ENCODE results near the gene ADAMTSL2. TPM values are rescaled to one million over a fixed set of nuclear protein-coding genes. Genes with fewer than 3 reads are reported as not detected.

The ADAMTSL2 gene
- total and polyA plus RNA-seq, 4 donors, result 1.8 to 18.2 (median 7.7) TPM

DNA sequence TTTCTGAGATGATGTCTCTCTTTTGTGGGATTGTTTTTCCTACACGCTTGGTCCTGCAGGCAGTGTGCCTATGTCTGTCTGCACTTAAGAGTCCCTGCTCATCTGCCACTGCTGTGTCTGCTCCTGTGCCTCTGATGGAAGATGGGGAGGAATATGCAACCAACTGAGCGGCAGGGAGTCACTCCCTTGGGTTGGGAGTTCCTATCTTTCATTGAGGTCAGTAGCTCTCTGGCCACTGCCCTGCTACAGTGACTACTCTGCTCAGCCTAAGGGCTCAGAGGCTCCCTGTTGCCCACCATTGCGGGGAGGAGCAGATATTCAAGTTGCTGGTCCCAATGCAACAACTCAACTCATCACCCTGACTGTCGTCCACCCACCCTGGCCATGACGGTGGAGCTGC, 88.1 kb downstream of the ADAMTSL2 start:
- H3K4me3 ChIP-seq (ENCODE audit: low read depth in 1 of 3, low read length in 3 of 3), result no peak overlapping the region
- H3K9me3 ChIP-seq (ENCODE audit: control insufficient read depth in 4 of 4, low read length in 3 of 4), result no peaks in the 10 kb centered on the region
- H3K4me1 ChIP-seq (ENCODE audit: control insufficient read depth in 4 of 4, insufficient read depth in 4 of 4, low read length in 3 of 4), result no peaks in the 10 kb centered on the region
- H3K27ac ChIP-seq (ENCODE audit: low read depth in 1 of 2, low read length in 2 of 2), result no peak overlapping the region
- 70% methylated on average over 5 of the region's 5 CpGs for WGBS
- H3K36me3 ChIP-seq (ENCODE audit: control insufficient read depth in 4 of 4, insufficient read depth in 3 of 4, low read depth in 1 of 4, low read length in 3 of 4), result no peaks in the 10 kb centered on the region
- H3K9ac ChIP-seq (ENCODE audit: low read depth in 1 of 2, low read length in 2 of 2), result no peak overlapping the region
- DNase-seq (ENCODE audit: low spot score), result no peak
- H3K27me3 ChIP-seq (ENCODE audit: control insufficient read depth in 4 of 4, insufficient read depth in 4 of 4, low read length in 3 of 4), result peaks cover 0 to 3% (median under 1%) of the 10 kb centered on the region in 4 donors
- no peak for TF ChIP-seq YY1 (IDR thresholded peaks at IDR 0.05)
- TF ChIP-seq SP1 (IDR thresholded peaks at IDR 0.05), result no peak
- TF ChIP-seq RAD21 (IDR thresholded peaks at IDR 0.05), result no peak
- no peak for TF ChIP-seq GABPA (IDR thresholded peaks at IDR 0.05 in 1 of 2, conservative IDR thresholded peaks at IDR 0.05 in 1 of 2)
- TF ChIP-seq, protein P1, sequence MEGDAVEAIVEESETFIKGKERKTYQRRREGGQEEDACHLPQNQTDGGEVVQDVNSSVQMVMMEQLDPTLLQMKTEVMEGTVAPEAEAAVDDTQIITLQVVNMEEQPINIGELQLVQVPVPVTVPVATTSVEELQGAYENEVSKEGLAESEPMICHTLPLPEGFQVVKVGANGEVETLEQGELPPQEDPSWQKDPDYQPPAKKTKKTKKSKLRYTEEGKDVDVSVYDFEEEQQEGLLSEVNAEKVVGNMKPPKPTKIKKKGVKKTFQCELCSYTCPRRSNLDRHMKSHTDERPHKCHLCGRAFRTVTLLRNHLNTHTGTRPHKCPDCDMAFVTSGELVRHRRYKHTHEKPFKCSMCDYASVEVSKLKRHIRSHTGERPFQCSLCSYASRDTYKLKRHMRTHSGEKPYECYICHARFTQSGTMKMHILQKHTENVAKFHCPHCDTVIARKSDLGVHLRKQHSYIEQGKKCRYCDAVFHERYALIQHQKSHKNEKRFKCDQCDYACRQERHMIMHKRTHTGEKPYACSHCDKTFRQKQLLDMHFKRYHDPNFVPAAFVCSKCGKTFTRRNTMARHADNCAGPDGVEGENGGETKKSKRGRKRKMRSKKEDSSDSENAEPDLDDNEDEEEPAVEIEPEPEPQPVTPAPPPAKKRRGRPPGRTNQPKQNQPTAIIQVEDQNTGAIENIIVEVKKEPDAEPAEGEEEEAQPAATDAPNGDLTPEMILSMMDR (IDR thresholded peaks at IDR 0.05; ENCODE audit: low read depth, low read length, missing input control), result no peak
- no peak for TF ChIP-seq TAF1 (conservative IDR thresholded peaks at IDR 0.05)
- no peak for TF ChIP-seq HNF4G (IDR thresholded peaks at IDR 0.05)

Other genes starting within 250 kb of the ADAMTSL2 start
- gene SURF6, start 198.5 kb upstream of the ADAMTSL2 start, total RNA-seq, result 1 to 10 TPM; 4.9 to 9.4 TPM
- gene SURF6, start 198.5 kb upstream of the ADAMTSL2 start, polyA plus RNA-seq, result 10 to 100 TPM in 1 of 2 donors, 1 to 10 TPM in 1; 4.1 to 12.9 TPM
- 10 to 100 TPM in 1 of 2 donors, 1 to 10 TPM in 1; 9.5 to 10.3 TPM for gene MED22, start 186.6 kb upstream of the ADAMTSL2 start, total RNA-seq
- 10 to 100 TPM in 1 of 2 donors, 1 to 10 TPM in 1; 3.1 to 10.3 TPM for gene MED22, start 186.6 kb upstream of the ADAMTSL2 start, polyA plus RNA-seq
- gene RPL7A, start 186.5 kb upstream of the ADAMTSL2 start, total RNA-seq, result 100 to 1,000 TPM; 571 to 930 TPM
- gene RPL7A, start 186.5 kb upstream of the ADAMTSL2 start, polyA plus RNA-seq, result 100 to 1,000 TPM; 215 to 837 TPM
- gene SURF1, start 178.2 kb upstream of the ADAMTSL2 start, total RNA-seq, result 10 to 100 TPM; 20.7 to 42.8 TPM
- 100 to 1,000 TPM in 1 of 2 donors, 10 to 100 TPM in 1; 58.3 to 106 TPM for gene SURF1, start 178.2 kb upstream of the ADAMTSL2 start, polyA plus RNA-seq
- gene SURF2, start 178.2 kb upstream of the ADAMTSL2 start, total RNA-seq, result 10 to 100 TPM in 1 of 2 donors, 1 to 10 TPM in 1; 6.0 to 13.5 TPM
- 10 to 100 TPM; 13.9 to 15.8 TPM for gene SURF2, start 178.2 kb upstream of the ADAMTSL2 start, polyA plus RNA-seq
- gene SURF4, start 158.6 kb upstream of the ADAMTSL2 start, total RNA-seq, result 100 to 1,000 TPM; 196 to 386 TPM
- 100 to 1,000 TPM; 142 to 238 TPM for gene SURF4, start 158.6 kb upstream of the ADAMTSL2 start, polyA plus RNA-seq
- under 1 TPM; 0.25 to 0.37 TPM for gene STKLD1, start 158.3 kb upstream of the ADAMTSL2 start, total RNA-seq
- under 1 TPM; 0.28 to 0.85 TPM for gene STKLD1, start 158.3 kb upstream of the ADAMTSL2 start, polyA plus RNA-seq
- 1 to 10 TPM; 8.7 to 9.5 TPM for gene REXO4, start 116.7 kb upstream of the ADAMTSL2 start, total RNA-seq
- 10 to 100 TPM in 1 of 2 donors, 1 to 10 TPM in 1; 7.4 to 12.1 TPM for gene REXO4, start 116.7 kb upstream of the ADAMTSL2 start, polyA plus RNA-seq
- 10 to 100 TPM in 1 of 2 donors, 1 to 10 TPM in 1; 6.5 to 11.5 TPM for gene ADAMTS13, start 112.3 kb upstream of the ADAMTSL2 start, total RNA-seq
- gene ADAMTS13, start 112.3 kb upstream of the ADAMTSL2 start, polyA plus RNA-seq, result 10 to 100 TPM in 1 of 2 donors, 1 to 10 TPM in 1; 9.2 to 13.3 TPM
- 10 to 100 TPM; 10.1 to 26.8 TPM for gene CACFD1, start 74.7 kb upstream of the ADAMTSL2 start, total RNA-seq
- 10 to 100 TPM; 26.0 to 34.5 TPM for gene CACFD1, start 74.7 kb upstream of the ADAMTSL2 start, polyA plus RNA-seq
- 1 to 10 TPM; 2.7 to 3.9 TPM for gene SLC2A6, start 55.6 kb upstream of the ADAMTSL2 start, total RNA-seq
- 1 to 10 TPM; 1.7 to 1.9 TPM for gene SLC2A6, start 55.6 kb upstream of the ADAMTSL2 start, polyA plus RNA-seq
- not detected for gene MYMK, start 9.7 kb upstream of the ADAMTSL2 start, total RNA-seq
- not detected for gene MYMK, start 9.7 kb upstream of the ADAMTSL2 start, polyA plus RNA-seq
- 1 to 10 TPM; 3.0 to 3.7 TPM for gene FAM163B, start 74.7 kb downstream of the ADAMTSL2 start, total RNA-seq
- 1 to 10 TPM; 2.1 to 4.0 TPM for gene FAM163B, start 74.7 kb downstream of the ADAMTSL2 start, polyA plus RNA-seq
- gene DBH, start 101.7 kb downstream of the ADAMTSL2 start, total RNA-seq, result 1 to 10 TPM in 1 of 2 donors, under 1 TPM in 1; 0.37 to 2.4 TPM
- gene DBH, start 101.7 kb downstream of the ADAMTSL2 start, polyA plus RNA-seq, result 10 to 100 TPM in 1 of 2 donors, 1 to 10 TPM in 1; 2.7 to 21.2 TPM
- 100 to 1,000 TPM in 1 of 2 donors, 10 to 100 TPM in 1; 53.7 to 291 TPM for gene SARDH, start 203.6 kb downstream of the ADAMTSL2 start, total RNA-seq
- 10 to 100 TPM; 57.1 to 69.7 TPM for gene SARDH, start 203.6 kb downstream of the ADAMTSL2 start, polyA plus RNA-seq